ENCODE results near the gene SLFNL1. TPM values are rescaled to one million over a fixed set of nuclear protein-coding genes. Genes with fewer than 3 reads are reported as not detected.

Gene SLFNL1
- total RNA-seq, 2 experiments from 2014 or later = 0.49 to 0.82 TPM

DNA sequence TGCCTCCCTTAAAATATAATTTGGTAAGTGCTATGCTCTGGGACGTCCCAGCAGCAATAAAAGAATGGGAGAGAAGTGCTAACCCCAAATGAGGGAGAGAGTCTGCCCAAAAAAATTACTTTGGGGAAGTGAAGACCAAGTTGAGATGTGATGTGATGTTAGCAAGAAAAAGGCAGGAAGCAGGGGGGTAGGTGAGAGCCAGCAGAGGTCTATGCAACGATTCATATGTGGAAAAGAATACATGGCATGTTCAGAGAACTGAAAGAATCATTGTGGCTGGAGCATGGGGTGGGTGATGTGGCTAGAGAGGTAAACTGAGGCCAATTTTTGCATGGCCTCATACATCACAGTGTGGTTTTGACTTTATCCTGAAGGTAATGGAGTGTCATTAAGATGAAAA, 47.6 kb downstream of the SLFNL1 start:
- no peaks in the 10 kb centered on the region for H3K36me3 ChIP-seq (ENCODE audit: insufficient read depth, low read length)
- ChIA-PET POLR2A (interaction anchor here (0.7 kb wide), 1 partner anchor 1793 kb away, joined by 4 read pairs; the partner anchor contains the start of genes C1orf50 and P3H1), CTCF (ENCODE audit: unreplicated experiment) (no interaction called here)
- DNase-seq (ENCODE audit: low spot score) = no peak
- H3K9me3 ChIP-seq (ENCODE audit: low read length) = no peaks in the 10 kb centered on the region
- no TSS peak for BruUV-seq (replicated peaks)
- no peaks in the 10 kb centered on the region for H3K9me2 ChIP-seq (ENCODE audit: insufficient read depth, low read length)
- H2AFZ ChIP-seq (ENCODE audit: low read length) = no peak overlapping the region
- intact Hi-C loops (cut with micrococcal nuclease; ENCODE audit: unreplicated experiment) = no loop called here
- H3K4me3 ChIP-seq (ENCODE audit: low read depth, low read length, poor library complexity, severe bottlenecking) = no peak overlapping the region
- no peak overlapping the region for H3K4me2 ChIP-seq (ENCODE audit: low read length)
- TF ChIP-seq, protein P1, sequence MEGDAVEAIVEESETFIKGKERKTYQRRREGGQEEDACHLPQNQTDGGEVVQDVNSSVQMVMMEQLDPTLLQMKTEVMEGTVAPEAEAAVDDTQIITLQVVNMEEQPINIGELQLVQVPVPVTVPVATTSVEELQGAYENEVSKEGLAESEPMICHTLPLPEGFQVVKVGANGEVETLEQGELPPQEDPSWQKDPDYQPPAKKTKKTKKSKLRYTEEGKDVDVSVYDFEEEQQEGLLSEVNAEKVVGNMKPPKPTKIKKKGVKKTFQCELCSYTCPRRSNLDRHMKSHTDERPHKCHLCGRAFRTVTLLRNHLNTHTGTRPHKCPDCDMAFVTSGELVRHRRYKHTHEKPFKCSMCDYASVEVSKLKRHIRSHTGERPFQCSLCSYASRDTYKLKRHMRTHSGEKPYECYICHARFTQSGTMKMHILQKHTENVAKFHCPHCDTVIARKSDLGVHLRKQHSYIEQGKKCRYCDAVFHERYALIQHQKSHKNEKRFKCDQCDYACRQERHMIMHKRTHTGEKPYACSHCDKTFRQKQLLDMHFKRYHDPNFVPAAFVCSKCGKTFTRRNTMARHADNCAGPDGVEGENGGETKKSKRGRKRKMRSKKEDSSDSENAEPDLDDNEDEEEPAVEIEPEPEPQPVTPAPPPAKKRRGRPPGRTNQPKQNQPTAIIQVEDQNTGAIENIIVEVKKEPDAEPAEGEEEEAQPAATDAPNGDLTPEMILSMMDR (conservative IDR thresholded peaks at IDR 0.05; ENCODE audit: low read length) = no peak
- no peak for TF ChIP-seq EZH2phosphoT487 (IDR thresholded peaks at IDR 0.05; ENCODE audit: borderline replicate concordance, low read depth, low read length)
- no peaks in the 10 kb centered on the region for H4K20me1 ChIP-seq (ENCODE audit: insufficient read depth, low read length)
- H3K27ac ChIP-seq (ENCODE audit: low read depth, low read length, poor library complexity, severe bottlenecking) = no peak overlapping the region
- H3K4me1 ChIP-seq (ENCODE audit: insufficient read depth, low read length, poor library complexity, severe bottlenecking) = peaks cover 9% of the 10 kb centered on the region
- H3K79me2 ChIP-seq (ENCODE audit: insufficient read depth, low read depth, low read length) = no peaks in the 10 kb centered on the region

- no peak for DNase-seq (ENCODE audit: low spot score)
- no peaks in the 10 kb centered on the region for H3K9me2 ChIP-seq (ENCODE audit: insufficient read depth, low read length)
- no peaks in the 10 kb centered on the region for H3K9me3 ChIP-seq (ENCODE audit: low read length)
- ChIA-PET CTCF (ENCODE audit: unreplicated experiment) (no interaction called here), POLR2A (interaction anchor here (0.7 kb wide), 2 partner anchors 222 to 1811 kb away, joined by 3 to 4 read pairs; no protein-coding TSS in a partner anchor)
- H3K4me2 ChIP-seq (ENCODE audit: low read length) = no peak overlapping the region
- H3K4me3 ChIP-seq (ENCODE audit: low read depth, low read length, poor library complexity, severe bottlenecking) = no peak overlapping the region
- no peak overlapping the region for H3K27ac ChIP-seq (ENCODE audit: low read depth, low read length, poor library complexity, severe bottlenecking)
- BruUV-seq (replicated peaks) = no TSS peak
- H3K4me1 ChIP-seq (ENCODE audit: insufficient read depth, low read length, poor library complexity, severe bottlenecking) = peaks cover 13% of the 10 kb centered on the region
- intact Hi-C loops (cut with micrococcal nuclease; ENCODE audit: unreplicated experiment) = no loop called here
- no peak overlapping the region for H2AFZ ChIP-seq (ENCODE audit: low read length)
- H3K36me3 ChIP-seq (ENCODE audit: insufficient read depth, low read length) = no peaks in the 10 kb centered on the region
- H3K79me2 ChIP-seq (ENCODE audit: insufficient read depth, low read depth, low read length) = no peaks in the 10 kb centered on the region
- TF ChIP-seq, protein P1 (conservative IDR thresholded peaks at IDR 0.05; ENCODE audit: low read length) = no peak
- no peak for TF ChIP-seq EZH2phosphoT487 (IDR thresholded peaks at IDR 0.05; ENCODE audit: borderline replicate concordance, low read depth, low read length)
- no peaks in the 10 kb centered on the region for H4K20me1 ChIP-seq (ENCODE audit: insufficient read depth, low read length)
These were observed 49.6 kb downstream of the SLFNL1 start for GRCh38 chr1:40971966-40972365.

DNA sequence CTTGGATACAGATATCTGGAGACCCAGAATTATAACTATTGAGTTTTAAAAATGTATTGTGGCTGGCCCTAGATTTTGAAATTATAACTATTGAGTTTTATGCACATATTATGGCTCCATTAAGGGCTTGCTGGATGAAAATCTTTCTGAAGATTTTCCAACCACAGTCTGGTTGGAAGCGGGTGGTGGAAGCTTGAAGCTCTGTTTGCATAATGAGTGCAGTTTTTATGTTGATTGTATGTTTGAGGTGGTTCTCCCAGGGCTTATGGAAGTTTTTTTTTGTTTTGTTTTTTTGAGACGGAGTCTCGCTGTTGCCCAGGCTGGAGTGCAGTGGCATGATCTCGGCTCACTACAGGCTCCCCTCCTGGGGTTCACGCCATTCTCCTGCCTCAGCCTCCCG, 52.1 kb downstream of the SLFNL1 start:
- Histone ChIP-seq H3K27ac (ENCODE audit: low read depth, low read length, poor library complexity, severe bottlenecking) (no peak overlapping the region), H3K9me2 (ENCODE audit: insufficient read depth, low read length) (no peaks in the 10 kb centered on the region), H3K4me1 (ENCODE audit: insufficient read depth, low read length, poor library complexity, severe bottlenecking) (peaks cover 13% of the 10 kb centered on the region), H3K79me2 (ENCODE audit: insufficient read depth, low read depth, low read length) (no peaks in the 10 kb centered on the region), H3K9me3 (ENCODE audit: low read length) (no peaks in the 10 kb centered on the region), H3K36me3 (ENCODE audit: insufficient read depth, low read length) (no peaks in the 10 kb centered on the region), H2AFZ (ENCODE audit: low read length) (no peak overlapping the region), H3K4me3 (ENCODE audit: low read depth, low read length, poor library complexity, severe bottlenecking) (no peak overlapping the region), H3K4me2 (ENCODE audit: low read length) (no peak overlapping the region), H4K20me1 (ENCODE audit: insufficient read depth, low read length) (no peaks in the 10 kb centered on the region)
- DNase-seq (ENCODE audit: low spot score) = no peak
- ChIA-PET CTCF (ENCODE audit: unreplicated experiment) (no interaction called here), POLR2A (no interaction called here)
- intact Hi-C loops (cut with micrococcal nuclease; ENCODE audit: unreplicated experiment) = no loop called here
- TF ChIP-seq EZH2phosphoT487 (IDR thresholded peaks at IDR 0.05; ENCODE audit: borderline replicate concordance, low read depth, low read length) = no peak
- TF ChIP-seq, protein P1 (conservative IDR thresholded peaks at IDR 0.05; ENCODE audit: low read length) = no peak
- BruUV-seq (replicated peaks) = no TSS peak

All from OCI-LY7 (cell line).